Activated CD8-positive, alpha-beta T cell treated with anti-CD3 and anti-CD28 coated beads, Interleukin-2, amount 10 ng/mL, durations not matched to agents 7 days and 5 days (primary cell): ENCODE data around the gene DDX19B. TPM values are rescaled to one million over a fixed set of nuclear protein-coding genes. Genes with fewer than 3 reads are reported as not detected.
"Not testable (repeated sequence)": the region's sequence is repeated elsewhere in the genome, so short reads cannot be mapped to it uniquely, and the experiment has no call there.

ENCODE experiments used
- ATAC-seq: fragments of 150-1000 bp; cut with Tn5 transposase; one replicate; pipeline ENCODE4 v1.10.0; 2021; ENCODE audit warnings: moderate library complexity
- CTCF ChIA-PET: fragments of 350-600 bp; sonication (Branson Sonifier 250); formaldehyde crosslinking; loops from one replicate; lab custom pipeline; 2021; ENCODE audit warnings: antibody characterized with exemption; lab: Charles Lee
- POLR2A ChIA-PET: fragments of 350-600 bp; sonication (Branson Sonifier 250); formaldehyde crosslinking; loops from one replicate; lab custom pipeline; 2021; ENCODE audit warnings: antibody characterized with exemption; lab: Charles Lee
- DNase-seq: peaks from one replicate; pipeline ENCODE4 v3.0.0-alpha.2; 2020
- H3K27ac Mint-ChIP-seq: one replicate; pipeline ENCODE4 v1.8.0; 2021; ENCODE audit warnings: mild to moderate bottlenecking, mixed read lengths
- H3K27me3 Mint-ChIP-seq: one replicate; pipeline ENCODE4 v1.8.0; 2021; ENCODE audit warnings: low read depth, mixed read lengths
- H3K36me3 Mint-ChIP-seq: one replicate; pipeline ENCODE4 v1.8.0; 2021; ENCODE audit warnings: low read depth, mixed read lengths
- H3K4me1 Mint-ChIP-seq: one replicate; pipeline ENCODE4 v1.8.0; 2021; ENCODE audit warnings: low read depth, mixed read lengths
- H3K4me3 Mint-ChIP-seq: one replicate; pipeline ENCODE4 v1.8.0; 2021; ENCODE audit warnings: mild to moderate bottlenecking, mixed read lengths
- H3K9me3 Mint-ChIP-seq: one replicate; pipeline ENCODE4 v1.8.0; 2022; ENCODE audit warnings: mixed read lengths; ENCODE audit not compliant: insufficient read depth
- total RNA-seq, 2 experiments: library from RNA; stranded (reverse); gene quantifications; one replicate each; pipeline ENCODE4 v1.2.3, GENCODE V29; 2021

The DDX19B gene
- total RNA-seq, 2 experiments from 2014 or later = 28.8 to 32.6 TPM

DNA sequence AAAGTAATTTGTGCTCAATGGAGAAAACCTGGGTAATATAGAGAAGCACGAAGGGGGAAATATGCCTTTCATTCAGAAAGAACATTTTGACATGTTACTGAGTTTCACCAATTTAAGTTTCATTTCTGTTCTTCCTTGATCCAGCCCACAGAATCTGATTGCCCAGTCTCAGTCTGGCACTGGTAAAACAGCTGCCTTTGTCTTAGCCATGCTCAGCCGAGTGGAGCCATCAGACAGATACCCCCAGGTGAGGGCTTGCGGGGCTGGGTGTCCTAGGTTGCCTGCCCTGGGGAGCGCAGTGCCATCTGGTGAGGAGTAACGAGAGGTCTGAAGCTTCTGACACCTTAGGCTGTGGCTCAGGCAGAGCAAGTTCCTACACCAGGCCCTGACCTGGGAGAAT lies 65.4 kb downstream of the DDX19B start:
- CTCF ChIA-PET = interaction anchor here (2.6 kb wide), 1 partner anchor 16 kb away, joined by 6 read pairs; no protein-coding TSS in a partner anchor

DNA sequence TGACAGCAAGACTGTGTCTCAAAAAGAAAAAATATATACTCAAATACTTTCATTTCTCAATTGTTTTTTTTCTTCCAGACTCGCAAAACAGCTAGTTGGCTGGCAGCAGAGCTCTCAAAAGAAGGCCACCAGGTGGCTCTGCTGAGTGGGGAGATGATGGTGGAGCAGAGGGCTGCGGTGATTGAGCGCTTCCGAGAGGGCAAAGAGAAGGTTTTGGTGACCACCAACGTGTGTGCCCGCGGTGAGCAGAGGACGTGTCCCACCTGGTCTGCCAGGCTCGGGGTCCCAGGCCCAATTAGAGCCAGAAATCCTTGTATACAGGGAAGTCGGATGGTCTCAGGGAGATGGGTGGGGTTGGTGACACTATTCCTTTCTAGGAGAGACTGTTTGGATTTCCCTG lies 71.2 kb downstream of the DDX19B start:
- POLR2A ChIA-PET = interaction anchor here (1.5 kb wide), 1 partner anchor 11 kb away, joined by 6 read pairs; no protein-coding TSS in a partner anchor
- ATAC-seq (peak; percentile 77), DNase-seq (peak; percentile 60)
- not testable (repeated sequence) for H3K4me3 Mint-ChIP-seq, H3K27me3 Mint-ChIP-seq, H3K4me1 Mint-ChIP-seq, H3K9me3 Mint-ChIP-seq
- H3K36me3 Mint-ChIP-seq = peaks cover 52% of the 10 kb centered on the region
- peak overlapping the region; percentile 52 for H3K27ac Mint-ChIP-seq
- CTCF ChIA-PET = interaction anchor here (0.7 to 3.3 kb wide), 17 partner anchors 9 to 401 kb away, joined by 3 to 26 read pairs (median 4); partner anchors contain the start of genes COG4 and DDX19A

More for the DNA sequence above, 65.4 kb downstream of the DDX19B start:
- Mint-ChIP-seq H3K27ac (no peak overlapping the region), H3K27me3 (no peaks in the 10 kb centered on the region), H3K36me3 (peaks cover 36% of the 10 kb centered on the region), H3K4me1 (no peaks in the 10 kb centered on the region), H3K9me3 (no peaks in the 10 kb centered on the region), H3K4me3 (no peak overlapping the region)
- DNase-seq = no peak
- ATAC-seq = no peak
- POLR2A ChIA-PET = interaction anchor here (0.9 to 1.2 kb wide), 3 partner anchors 8 to 18 kb away, joined by 3 to 5 read pairs (median 3); no protein-coding TSS in a partner anchor

DNA sequence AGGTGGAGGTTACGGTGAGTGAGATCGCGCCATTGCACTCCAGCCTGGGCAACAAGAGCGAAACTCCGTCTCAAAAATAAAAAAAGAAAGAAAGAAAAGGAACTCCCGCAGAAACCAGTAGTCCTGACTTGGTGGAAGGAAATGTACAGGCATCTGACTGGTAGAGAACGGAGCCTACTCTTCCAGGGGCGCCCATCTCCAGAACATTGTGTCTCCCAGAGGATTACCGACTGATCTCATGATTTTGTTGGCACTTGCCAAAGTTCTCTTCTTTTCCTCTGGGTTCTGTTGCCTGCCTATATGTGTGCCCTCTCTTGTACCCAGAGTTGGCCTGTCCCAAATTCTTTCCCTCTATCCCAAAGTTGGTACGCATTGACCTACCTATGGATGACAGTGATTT lies 71.9 kb downstream of the DDX19B start:
- CTCF ChIA-PET = interaction anchor here (3.3 kb wide), 1 partner anchor 283 kb away, joined by 26 read pairs; no protein-coding TSS in a partner anchor
- no peak for ATAC-seq

DNA sequence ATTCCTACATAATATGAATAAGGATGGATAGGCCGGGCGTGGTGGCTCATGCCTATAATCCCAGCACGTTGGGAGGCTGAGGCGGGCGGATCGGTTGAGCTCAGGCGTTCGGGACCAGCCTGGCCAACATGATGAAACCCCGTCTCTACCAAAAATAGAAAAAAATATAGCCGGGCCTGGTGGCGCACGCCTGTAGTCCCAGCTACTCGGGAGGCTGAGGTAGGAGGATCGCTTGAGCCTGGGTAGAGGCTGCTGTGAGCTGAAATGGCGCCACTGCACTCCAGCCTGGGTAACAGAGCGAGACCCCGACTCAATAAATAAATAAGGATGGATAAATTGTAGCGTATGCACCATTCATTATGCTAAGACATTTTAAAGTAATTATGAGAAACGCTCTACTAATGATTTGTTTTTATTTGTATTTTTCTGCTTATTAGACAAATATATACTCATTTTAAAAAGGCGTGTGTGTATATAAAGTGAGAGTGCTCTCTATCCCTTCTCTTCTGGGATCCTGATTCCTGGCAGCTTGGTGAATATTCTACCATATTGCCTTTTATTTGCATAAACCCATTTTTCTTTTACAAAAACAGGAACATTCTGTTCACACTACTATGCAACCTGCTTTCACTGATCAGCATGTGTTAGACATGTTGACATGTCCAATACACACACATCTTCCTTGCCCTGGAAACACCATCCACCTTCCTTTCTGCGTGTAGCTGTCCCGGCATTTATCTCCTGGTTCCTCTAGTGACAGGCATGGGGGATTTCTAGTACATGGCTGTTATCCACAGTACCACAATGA lies 74.1 kb downstream of the DDX19B start:
- DNase-seq = no peak
- Mint-ChIP-seq H3K4me3 (no peak overlapping the region), H3K4me1 (peaks cover 12% of the 10 kb centered on the region), H3K36me3 (peaks cover 49% of the 10 kb centered on the region), H3K27me3 (no peaks in the 10 kb centered on the region), H3K27ac (no peak overlapping the region), H3K9me3 (no peaks in the 10 kb centered on the region)
- no peak for ATAC-seq
- ChIA-PET CTCF (interaction anchor here (1.0 kb wide), 1 partner anchor 136 kb away, joined by 3 read pairs; no protein-coding TSS in a partner anchor), POLR2A (interaction anchor here (0.5 to 0.8 kb wide), 2 partner anchors 8 to 230 kb away, joined by 3 to 5 read pairs; no protein-coding TSS in a partner anchor)

More for the DNA sequence above, 71.9 kb downstream of the DDX19B start:
- Mint-ChIP-seq H3K27me3 (no peaks in the 10 kb centered on the region), H3K36me3 (peaks cover 50% of the 10 kb centered on the region), H3K27ac (peak overlapping the region; percentile 55), H3K9me3 (no peaks in the 10 kb centered on the region), H3K4me3 (no peak overlapping the region), H3K4me1 (peaks cover 5% of the 10 kb centered on the region)
- DNase-seq = no peak
- POLR2A ChIA-PET = no interaction called here

DNA sequence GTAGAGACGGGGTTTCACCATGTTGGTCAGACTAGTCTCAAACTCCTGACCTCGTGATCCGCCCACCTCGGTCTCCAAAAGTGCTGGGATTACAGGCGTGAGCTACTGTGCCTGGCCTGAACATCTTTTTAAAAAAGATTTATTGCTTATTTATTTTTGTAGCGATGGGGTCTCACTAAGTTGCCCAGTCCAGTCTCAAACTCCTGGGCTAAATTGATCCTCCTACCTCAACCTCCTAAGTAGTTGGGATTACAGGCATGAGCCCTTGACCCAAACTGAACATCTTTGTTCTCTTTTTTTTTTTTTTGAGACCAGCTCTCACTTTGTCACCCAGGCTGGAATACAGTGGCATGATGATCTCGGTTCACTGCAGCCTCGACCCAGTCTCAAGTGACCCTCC lies 75.2 kb downstream of the DDX19B start:
- no peak for ATAC-seq
- POLR2A ChIA-PET = no interaction called here

DNA sequence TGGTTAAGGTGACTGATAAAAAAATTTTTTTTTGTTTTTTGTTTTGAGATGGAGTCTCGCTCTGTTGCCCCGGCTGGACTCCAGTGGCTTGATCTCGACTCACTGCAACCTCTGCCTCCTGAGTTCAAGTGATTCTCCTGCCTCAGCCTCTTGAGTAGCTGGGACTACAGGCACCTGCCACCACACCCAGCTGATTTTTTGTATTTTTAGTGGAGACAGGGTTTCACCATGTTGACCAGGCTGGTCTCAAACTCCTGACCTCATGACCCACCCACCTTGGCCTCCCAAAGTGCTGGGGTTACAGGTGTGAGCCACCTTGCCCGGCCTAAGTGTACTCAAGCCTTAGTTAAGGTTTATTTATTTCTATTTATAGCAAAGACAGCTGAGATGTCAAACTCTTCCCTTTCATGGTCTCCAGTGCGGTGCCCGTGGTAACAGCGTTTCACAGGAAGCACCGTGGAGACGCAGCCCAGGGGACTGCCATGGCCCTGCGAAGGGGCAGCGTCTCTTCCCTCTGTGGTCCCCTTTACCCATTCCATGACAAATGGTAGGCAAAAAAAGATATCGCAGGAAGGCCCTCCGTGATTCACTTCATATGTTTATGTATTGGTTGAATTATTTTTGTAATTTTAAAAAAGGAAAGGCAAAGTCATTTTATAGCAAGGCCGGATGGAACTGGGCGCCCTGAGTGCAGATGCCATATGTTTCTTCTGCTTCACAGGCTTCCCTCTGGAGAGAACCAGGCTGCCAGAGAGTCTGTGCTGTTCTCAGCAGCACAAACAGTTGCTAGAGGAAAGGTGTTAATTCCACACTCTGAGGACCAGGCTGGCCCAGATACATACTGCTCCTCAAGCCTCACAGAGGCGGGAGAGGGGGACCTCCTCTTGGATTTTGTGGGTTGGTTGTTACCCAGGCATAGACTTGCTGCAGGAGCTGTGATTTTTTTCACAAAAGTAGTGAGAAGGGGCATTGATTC lies 76.9 kb downstream of the DDX19B start:
- peaks cover 46% of the 10 kb centered on the region for H3K36me3 Mint-ChIP-seq
- POLR2A ChIA-PET = interaction anchor here (0.5 to 1.0 kb wide), 2 partner anchors 99 to 278 kb away, joined by 3 read pairs; no protein-coding TSS in a partner anchor
- no peaks in the 10 kb centered on the region for H3K27me3 Mint-ChIP-seq
- no peak for DNase-seq
- ATAC-seq = no peak
- H3K4me1 Mint-ChIP-seq = peaks cover 18% of the 10 kb centered on the region
- peak overlapping the region; percentile 46 for H3K27ac Mint-ChIP-seq
- H3K4me3 Mint-ChIP-seq = no peak overlapping the region
- CTCF ChIA-PET = interaction anchor here (1.1 to 1.3 kb wide), 2 partner anchors 29 to 149 kb away, joined by 3 to 5 read pairs; partner anchors contain the start of gene DDX19A
- no peaks in the 10 kb centered on the region for H3K9me3 Mint-ChIP-seq

More for the DNA sequence above, 75.2 kb downstream of the DDX19B start:
- Mint-ChIP-seq H3K9me3 (no peaks in the 10 kb centered on the region), H3K27ac (peak overlapping the region; percentile 52), H3K4me1 (peaks cover 15% of the 10 kb centered on the region), H3K36me3 (peaks cover 52% of the 10 kb centered on the region), H3K27me3 (no peaks in the 10 kb centered on the region), H3K4me3 (no peak overlapping the region)
- CTCF ChIA-PET = no interaction called here
- no peak for DNase-seq

DNA sequence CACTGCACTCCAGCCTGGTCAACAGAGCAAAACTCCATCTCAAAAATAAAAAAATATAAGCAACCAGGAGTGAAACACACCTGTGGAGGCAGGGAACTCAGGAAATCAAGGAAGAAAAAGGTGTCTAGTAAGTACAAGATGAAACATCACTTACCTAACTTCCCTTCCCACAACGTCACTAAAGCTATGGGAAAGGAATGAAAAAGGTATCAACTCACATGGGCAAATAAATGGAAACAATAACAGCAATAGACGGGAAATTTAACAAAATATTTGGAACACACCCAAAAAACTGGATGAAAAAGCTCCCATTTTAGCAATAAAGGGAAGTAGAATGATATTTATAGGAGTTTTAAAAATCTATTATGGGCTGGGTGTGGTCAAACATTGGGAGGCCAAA lies 78.8 kb downstream of the DDX19B start:
- H3K27ac Mint-ChIP-seq = no peak overlapping the region
- peaks cover 39% of the 10 kb centered on the region for H3K36me3 Mint-ChIP-seq
- ChIA-PET CTCF (no interaction called here), POLR2A (interaction anchor here (0.9 kb wide), 1 partner anchor 31 kb away, joined by 3 read pairs; the partner anchor contains the start of gene DDX19A)
- no peaks in the 10 kb centered on the region for H3K27me3 Mint-ChIP-seq
- ATAC-seq = no peak
- peaks cover 21% of the 10 kb centered on the region for H3K4me1 Mint-ChIP-seq
- no peak for DNase-seq
- H3K4me3 Mint-ChIP-seq = no peak overlapping the region
- no peaks in the 10 kb centered on the region for H3K9me3 Mint-ChIP-seq

DNA sequence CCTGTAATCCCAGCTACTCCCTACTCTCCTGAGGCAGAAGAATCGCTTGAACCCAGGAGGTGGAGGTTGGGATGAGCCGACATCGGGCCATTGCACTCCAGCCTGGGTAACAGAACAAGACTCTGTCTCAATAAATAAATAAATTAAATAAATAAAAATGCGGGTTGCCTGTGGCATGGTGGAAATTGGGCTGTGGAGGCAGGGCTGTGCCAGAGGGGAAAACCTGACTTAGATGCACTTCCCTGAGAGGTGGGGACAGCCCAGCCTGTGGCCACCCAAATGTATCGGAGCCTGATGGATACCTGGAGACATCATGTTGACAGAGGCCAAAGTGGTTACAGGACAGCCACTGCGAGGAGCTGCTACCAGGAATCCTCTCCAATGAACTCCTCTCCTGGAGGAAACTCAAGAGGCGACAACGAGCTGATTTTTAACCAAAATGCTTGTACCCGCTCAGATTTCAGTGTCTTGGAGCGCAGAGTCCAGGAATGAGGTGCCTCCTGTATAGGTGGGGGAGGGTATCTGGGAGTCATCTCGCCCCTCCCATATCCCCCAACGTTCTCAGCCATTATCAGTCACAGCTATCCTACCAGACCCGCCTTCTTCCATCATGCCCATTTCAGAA lies 80.0 kb downstream of the DDX19B start:
- ChIA-PET POLR2A (interaction anchor here (1.1 to 1.3 kb wide), 3 partner anchors 15 to 98 kb away, joined by 3 to 5 read pairs (median 3); no protein-coding TSS in a partner anchor), CTCF (interaction anchor here (1.4 to 1.6 kb wide), 3 partner anchors 14 to 275 kb away, joined by 3 to 6 read pairs (median 4); partner anchors contain the start of gene FCSK)
- no peak for DNase-seq
- Mint-ChIP-seq H3K9me3 (no peaks in the 10 kb centered on the region), H3K27ac (peak overlapping the region; percentile 30), H3K4me1 (peaks cover 21% of the 10 kb centered on the region), H3K36me3 (peaks cover 38% of the 10 kb centered on the region), H3K27me3 (no peaks in the 10 kb centered on the region), H3K4me3 (peak overlapping the region; percentile 95)
- ATAC-seq = no peak

DNA sequence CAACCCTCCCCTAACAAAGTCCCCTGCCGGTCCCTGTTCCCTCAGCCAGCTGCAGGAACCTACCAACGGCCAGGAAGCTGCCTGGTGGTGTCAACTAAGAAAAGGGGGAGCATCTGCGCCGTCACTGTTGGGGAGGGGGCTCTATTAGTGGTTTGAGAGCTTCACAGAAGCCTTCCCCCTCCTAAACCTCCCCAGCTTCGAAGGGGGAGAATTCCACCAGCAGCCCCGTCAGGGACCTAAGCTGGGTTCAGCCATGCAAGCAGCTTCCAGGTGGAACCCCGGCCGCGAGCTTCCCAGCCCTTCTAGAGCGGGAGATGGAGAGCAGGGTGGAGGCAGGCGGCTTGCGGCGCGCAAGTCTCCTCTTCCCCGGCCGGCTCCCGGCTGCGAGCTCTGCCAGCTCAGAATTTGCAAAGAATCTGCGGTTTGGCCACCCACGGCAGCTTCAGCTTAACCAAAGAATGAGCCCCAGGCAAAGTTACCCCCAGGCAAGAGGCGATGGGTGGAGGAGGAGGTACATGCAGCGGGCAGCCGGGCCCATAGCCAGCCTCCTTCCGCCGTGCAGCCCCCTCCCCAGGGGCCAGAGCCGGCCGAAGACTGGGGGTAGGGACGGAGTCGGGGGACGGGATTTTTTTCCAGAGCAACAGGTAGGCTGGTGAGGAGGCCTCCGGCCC lies 81.4 kb downstream of the DDX19B start:
- POLR2A ChIA-PET = interaction anchor here (0.8 to 3.7 kb wide), 16 partner anchors 12 to 366 kb away, joined by 3 to 30 read pairs (median 6); partner anchors contain the start of genes AARS1, COG4, DDX19A and FCSK
- peak; percentile 22 for ATAC-seq
- no peaks in the 10 kb centered on the region for H3K9me3 Mint-ChIP-seq
- peaks cover 19% of the 10 kb centered on the region for H3K4me1 Mint-ChIP-seq
- H3K27ac Mint-ChIP-seq = peak overlapping the region; percentile 98
- peaks cover 36% of the 10 kb centered on the region for H3K36me3 Mint-ChIP-seq
- H3K27me3 Mint-ChIP-seq = no peaks in the 10 kb centered on the region
- peak; percentile 74 for DNase-seq
- H3K4me3 Mint-ChIP-seq = peak overlapping the region; percentile 95
- CTCF ChIA-PET = interaction anchor here (0.8 to 2.4 kb wide), 24 partner anchors 10 to 274 kb away, joined by 3 to 13 read pairs (median 4); partner anchors contain the start of genes COG4, DDX19B, EXOSC6 and FCSK
